Neuronal stem cell (in vitro differentiated cells): ENCODE measurements around the gene DUS1L.

Source experiments
- DNase-seq: peaks from one replicate; pipeline ENCODE4 v3.0.0-alpha.2; 2013; ENCODE audit warnings: low spot score
- H2AFZ ChIP-seq: one replicate; pipeline ENCODE4 v1.6.1; 2013; ENCODE audit warnings: mild to moderate bottlenecking, low read length, inconsistent platforms
- H2AK5ac ChIP-seq: 2 replicates; pipeline ENCODE4 v1.6.1; 2013; ENCODE audit warnings: low read depth, mild to moderate bottlenecking, inconsistent platforms, low read length, moderate library complexity, mixed read lengths
- H2BK120ac ChIP-seq: 2 replicates; pipeline ENCODE4 v1.6.1; 2013; ENCODE audit warnings: low read depth, mild to moderate bottlenecking, inconsistent platforms, low read length, moderate library complexity, mixed read lengths
- H2BK12ac ChIP-seq: one replicate; pipeline ENCODE4 v1.6.1; 2013; ENCODE audit warnings: low read length, inconsistent platforms
- H2BK15ac ChIP-seq: 2 replicates; pipeline ENCODE4 v1.6.1; 2013; ENCODE audit warnings: mild to moderate bottlenecking, low read length, inconsistent platforms, mixed read lengths
- H2BK5ac ChIP-seq: one replicate; pipeline ENCODE4 v1.6.1; 2013; ENCODE audit warnings: inconsistent platforms, mild to moderate bottlenecking, low read length, moderate library complexity
- H3K14ac ChIP-seq: one replicate; pipeline ENCODE4 v1.6.1; 2013; ENCODE audit warnings: low read length, inconsistent platforms
- H3K18ac ChIP-seq: 2 replicates; pipeline ENCODE4 v1.6.1; 2013; ENCODE audit warnings: low read length, inconsistent platforms
- H3K23ac ChIP-seq: 2 replicates; pipeline ENCODE4 v1.6.1; 2013; ENCODE audit warnings: low read depth, mild to moderate bottlenecking, mixed read lengths, low read length, inconsistent platforms; ENCODE audit not compliant: poor library complexity
- H3K27ac ChIP-seq: replicated peaks from 3 replicates; pipeline ENCODE4 v1.5.1; 2013; ENCODE audit warnings: low read length, inconsistent platforms
- H3K27me3 ChIP-seq, 3 experiments: 2 replicates each; pipeline ENCODE4 v1.6.1; 2013; ENCODE audit warnings: low read length in 3 of 3, mild to moderate bottlenecking in 2 of 3, inconsistent platforms in 1 of 3, low read depth in 1 of 3, mixed read lengths in 1 of 3, moderate library complexity in 1 of 3; ENCODE audit not compliant: control insufficient read depth in 3 of 3, insufficient read depth in 3 of 3
- H3K36me3 ChIP-seq, 2 donors: replicated peaks in 1 of 2; 2 replicates each; pipeline ENCODE4 v1.6.1; 2013; ENCODE audit warnings: low read length in 2 of 2; ENCODE audit not compliant: control insufficient read depth in 2 of 2, insufficient read depth in 2 of 2
- H3K4ac ChIP-seq: 2 replicates; pipeline ENCODE4 v1.6.1; 2013; ENCODE audit warnings: inconsistent platforms, mild to moderate bottlenecking, low read length, moderate library complexity
- H3K4me1 ChIP-seq, 2 donors: 1 replicate in 1 of 2; 2 replicates in 1 of 2; pipeline ENCODE4 v1.6.1; 2013; ENCODE audit warnings: low read length in 2 of 2, low read depth in 1 of 2; ENCODE audit not compliant: control insufficient read depth in 2 of 2, insufficient read depth in 1 of 2
- H3K4me2 ChIP-seq: one replicate; pipeline ENCODE4 v1.6.1; 2013; ENCODE audit warnings: mild to moderate bottlenecking, low read length, inconsistent platforms; ENCODE audit not compliant: insufficient read depth, poor library complexity, severe bottlenecking
- H3K4me3 ChIP-seq, 2 donors: 2 replicates each; pipeline ENCODE4 v1.5.1; 2013; ENCODE audit warnings: low read length in 2 of 2, mild to moderate bottlenecking in 2 of 2, inconsistent platforms in 1 of 2, moderate library complexity in 1 of 2
- H3K79me1 ChIP-seq: one replicate; pipeline ENCODE4 v1.6.1; 2013; ENCODE audit warnings: low read depth, mild to moderate bottlenecking, inconsistent platforms, low read length, moderate library complexity
- H3K9ac ChIP-seq: one replicate; pipeline ENCODE4 v1.6.1; 2013; ENCODE audit warnings: mild to moderate bottlenecking, low read depth, low read length, inconsistent platforms; ENCODE audit not compliant: poor library complexity
- H3K9me3 ChIP-seq, 2 donors: replicated peaks in 1 of 2; 2 replicates each; pipeline versions ENCODE3 to v1.6.1; 2013; ENCODE audit warnings: low read length in 2 of 2, mild to moderate bottlenecking in 2 of 2, inconsistent platforms in 1 of 2, low read depth in 1 of 2, mixed read lengths in 1 of 2, moderate library complexity in 1 of 2; ENCODE audit not compliant: control insufficient read depth in 2 of 2, insufficient read depth in 1 of 2
- H4K8ac ChIP-seq: one replicate; pipeline ENCODE4 v1.6.1; 2013; ENCODE audit warnings: low read depth, mild to moderate bottlenecking, inconsistent platforms, low read length, moderate library complexity
- H4K91ac ChIP-seq: one replicate; pipeline ENCODE4 v1.6.1; 2013; ENCODE audit warnings: low read length, low read depth, mild to moderate bottlenecking, inconsistent platforms; ENCODE audit not compliant: poor library complexity
- WGBS, 2 donors: extraction: QIAGEN DNeasy Blood & Tissue Kit; methylation state at CpG; one replicate each; pipeline ENCODE4 v1.1.7; 2013; ENCODE audit warnings: missing lambda C conversion rate in 2 of 2, mixed read lengths in 1 of 2; ENCODE audit not compliant: insufficient read length in 2 of 2, insufficient replicate concordance in 1 of 2; ENCODE audit errors: extremely low coverage in 2 of 2; 5-methylcytosine and 5-hydroxymethylcytosine counted together

The DUS1L gene

DNA sequence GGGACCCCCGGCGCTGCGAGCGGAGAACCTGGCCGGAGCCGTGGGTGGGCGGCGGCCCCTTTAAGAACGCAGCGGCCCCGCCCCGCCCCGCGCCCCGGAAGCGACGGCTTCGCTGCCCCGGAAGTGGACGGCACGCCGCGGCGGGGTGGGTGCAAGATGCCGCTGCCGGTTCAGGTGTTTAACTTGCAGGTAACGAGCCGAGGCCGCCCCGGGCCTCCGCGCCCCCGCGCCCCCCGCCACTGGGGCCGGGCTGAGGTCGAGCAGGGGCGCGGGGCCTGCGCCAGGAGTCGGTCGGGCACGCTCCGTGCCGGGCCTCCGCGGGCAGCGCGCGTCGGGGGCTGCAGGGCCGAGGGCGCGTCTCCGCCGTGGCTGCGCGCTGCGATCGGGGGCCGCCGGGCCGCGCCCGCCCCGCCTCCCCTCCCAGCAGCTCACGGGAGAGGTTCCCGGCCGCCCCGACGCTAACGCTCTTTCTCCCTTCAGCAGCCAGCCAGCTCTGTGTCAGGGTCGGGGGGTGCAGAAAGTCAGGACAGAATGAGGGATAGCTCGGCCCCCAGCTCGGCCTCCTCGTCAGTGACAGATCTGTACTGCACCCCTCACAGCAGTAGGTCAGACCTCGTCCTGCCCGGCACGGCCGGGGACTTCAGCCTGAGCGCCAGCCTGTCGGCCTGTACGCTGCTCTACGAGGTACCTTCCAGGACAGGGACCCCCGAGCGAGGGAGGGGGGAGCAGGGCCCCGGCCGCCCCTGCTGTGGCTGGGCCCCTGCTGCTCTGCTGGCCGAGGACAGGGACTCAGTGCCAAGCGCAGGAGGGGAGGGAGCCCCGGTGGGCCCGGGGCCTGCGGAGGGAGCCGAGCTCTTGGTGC lies 13.6 kb downstream of the DUS1L start, which contains the start of the genes GPS1 and RFNG:
TSS of gene GPS1 (plus strand) at position 123 of the 862 bp plus-strand sequence. CDS start at position 157, 34 bp downstream.
TSS of gene RFNG (minus strand) at position 36 of the 862 bp plus-strand sequence. CDS start 45 bp downstream, outside the sequence.
- H2BK15ac ChIP-seq: peak within 1 kb of the TSS; percentile 96
- peak within 1 kb of the TSS; percentile 96 for H4K8ac ChIP-seq
- no peaks in the 10 kb centered on the region for H3K27me3 ChIP-seq
- WGBS, 2 donors: no CpG with 5 or more reads among the region's 94 CpGs
- no peak for DNase-seq
- peak within 1 kb of the TSS; percentile 94 for H3K9ac ChIP-seq
- no peak within 1 kb of the TSS for H3K27ac ChIP-seq
- peak within 1 kb of the TSS; percentile 98 for H3K4me2 ChIP-seq
- H3K4me3 ChIP-seq: peak within 1 kb of the TSS; percentile 98 to 99
- H3K14ac ChIP-seq: peak within 1 kb of the TSS; percentile 89
- H3K9me3 ChIP-seq: no peaks in the 10 kb centered on the region
- H2AFZ ChIP-seq: peak within 1 kb of the TSS; percentile 90
- H3K79me1 ChIP-seq: peaks cover 23% of the 10 kb centered on the region
- peak within 1 kb of the TSS; percentile 100 for H2BK12ac ChIP-seq
- peak within 1 kb of the TSS; percentile 81 for H2AK5ac ChIP-seq
- H3K18ac ChIP-seq: peak within 1 kb of the TSS; percentile 89
- H3K4ac ChIP-seq: peak within 1 kb of the TSS; percentile 76
- H3K4me1 ChIP-seq: peaks cover 7% of the 10 kb centered on the region in 2 donors
- H4K91ac ChIP-seq: no peak within 1 kb of the TSS
- peak within 1 kb of the TSS; percentile 75 for H2BK5ac ChIP-seq
- peaks cover 58 to 68% of the 10 kb centered on the region in 2 donors for H3K36me3 ChIP-seq
- H3K23ac ChIP-seq: peak within 1 kb of the TSS; percentile 89
- H2BK120ac ChIP-seq: no peak within 1 kb of the TSS

DNA sequence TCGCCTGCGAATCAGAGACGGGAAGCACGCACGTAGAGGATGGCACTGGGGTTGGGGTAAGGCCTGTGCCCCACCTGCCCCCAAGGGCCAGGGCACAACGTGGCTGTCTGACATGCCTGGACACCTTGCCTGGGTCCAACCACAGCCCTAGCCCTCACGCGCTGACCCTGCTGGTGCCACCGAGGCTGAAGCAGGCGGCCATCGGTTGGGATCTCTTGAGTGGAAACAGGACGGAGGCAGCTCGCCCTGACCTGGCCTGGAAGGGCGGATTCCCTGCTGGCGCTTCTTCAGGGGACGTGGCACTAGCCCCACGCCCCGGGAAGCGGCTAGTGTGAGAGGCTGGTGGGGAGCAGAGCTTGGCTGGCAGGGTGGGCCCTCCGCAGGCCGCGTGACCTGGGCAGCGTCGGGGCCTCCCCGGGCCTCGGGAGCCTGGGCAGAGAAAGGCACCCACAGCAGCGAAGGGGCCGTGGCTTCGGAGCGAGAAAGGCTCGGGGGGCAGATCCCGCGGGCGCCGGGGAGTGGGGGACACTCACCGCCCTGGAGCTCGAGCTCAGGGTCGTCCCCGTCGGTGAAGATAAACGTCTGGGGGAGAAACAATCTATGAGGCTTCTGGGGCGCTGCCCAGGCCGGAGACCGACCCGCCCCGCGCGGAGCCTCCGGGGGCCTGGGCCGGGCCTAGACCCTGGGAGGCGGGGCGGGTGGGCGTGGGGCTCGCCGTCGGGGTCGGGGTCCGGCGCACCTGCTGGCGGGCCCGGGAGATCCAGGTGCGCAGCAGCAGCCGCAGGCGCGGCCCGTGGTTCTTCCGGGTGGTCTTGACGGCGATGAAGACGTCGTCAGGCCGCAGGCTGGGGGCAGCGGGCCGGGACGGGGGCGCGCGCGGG lies 14.6 kb downstream of the DUS1L start:
- Histone ChIP-seq H3K18ac (peak overlapping the region; percentile 80), H3K4me2 (peak overlapping the region; percentile 98), H2BK12ac (peak overlapping the region; percentile 100), H4K91ac (no peak overlapping the region), H3K36me3 (peaks cover 49 to 61% of the 10 kb centered on the region in 2 donors), H4K8ac (peak overlapping the region; percentile 96), H3K27ac (no peak overlapping the region), H3K79me1 (peaks cover 21% of the 10 kb centered on the region), H3K9me3 (no peaks in the 10 kb centered on the region), H3K14ac (peak overlapping the region; percentile 89), H2BK5ac (peak overlapping the region; percentile 75), H3K4ac (peak overlapping the region; percentile 53), H3K27me3 (no peaks in the 10 kb centered on the region), H2BK120ac (no peak overlapping the region), H2BK15ac (peak overlapping the region; percentile 96), H3K9ac (peak overlapping the region; percentile 90), H3K23ac (peak overlapping the region; percentile 89), H3K4me1 (peaks cover 7% of the 10 kb centered on the region in 2 donors), H2AK5ac (peak overlapping the region; percentile 63), H3K4me3 (peak overlapping the region; percentile 98 to 99), H2AFZ (peak overlapping the region; percentile 90)
- no peak for DNase-seq
- no CpG with 5 or more reads among the region's 79 CpGs for WGBS, 2 donors

DNA sequence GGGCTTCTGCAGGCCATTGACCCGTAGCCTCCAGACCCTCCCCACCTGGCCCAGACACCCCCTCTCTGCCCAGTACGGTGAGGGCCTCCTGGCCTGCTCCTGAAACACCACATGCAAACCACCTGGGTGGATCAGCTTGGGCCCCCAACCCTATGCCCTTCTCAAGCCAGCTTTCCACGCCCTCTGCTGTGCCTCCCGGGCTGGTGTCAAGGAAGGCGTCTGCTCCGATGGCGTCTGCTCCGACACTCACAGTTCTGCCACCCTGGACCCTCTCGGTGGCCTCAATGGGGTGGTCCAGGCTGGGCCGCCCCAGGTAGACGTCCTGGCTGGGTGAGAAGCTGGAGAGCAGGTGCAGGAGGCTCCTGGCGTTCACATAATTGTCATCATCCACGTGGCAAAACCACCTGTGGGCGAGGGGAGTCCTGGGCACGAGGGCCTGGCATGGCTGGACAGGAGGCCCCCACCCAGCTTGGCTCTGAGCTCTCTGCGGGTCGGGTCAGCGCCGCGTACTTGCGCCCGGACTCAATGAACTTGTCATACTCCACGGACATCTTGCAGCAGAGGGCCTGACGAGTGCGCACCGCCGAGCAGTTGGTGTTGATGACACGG lies 15.3 kb downstream of the DUS1L start:
- Histone ChIP-seq H2BK5ac (peak overlapping the region; percentile 75), H2BK120ac (no peak overlapping the region), H3K27ac (no peak overlapping the region), H3K14ac (peak overlapping the region; percentile 89), H3K4me3 (peak overlapping the region; percentile 2 to 98), H3K9me3 (no peaks in the 10 kb centered on the region), H3K4me2 (peak overlapping the region; percentile 11), H2BK12ac (peak overlapping the region; percentile 58), H3K4me1 (peaks cover 7% of the 10 kb centered on the region in 2 donors), H4K91ac (no peak overlapping the region), H3K79me1 (peaks cover 21% of the 10 kb centered on the region), H3K4ac (no peak overlapping the region), H2AK5ac (peak overlapping the region; percentile 63), H4K8ac (peak overlapping the region; percentile 96), H3K9ac (peak overlapping the region; percentile 90), H3K36me3 (peaks cover 43 to 54% of the 10 kb centered on the region in 2 donors), H2BK15ac (peak overlapping the region; percentile 96), H2AFZ (no peak overlapping the region), H3K27me3 (no peaks in the 10 kb centered on the region), H3K18ac (no peak overlapping the region), H3K23ac (peak overlapping the region; percentile 89)
- no CpG with 5 or more reads among the region's 28 CpGs for WGBS, 2 donors
- DNase-seq: no peak
